SK-N-SH (cell line): Measurements from ENCODE around the gene DDX54. TPM values are rescaled to one million over a fixed set of nuclear protein-coding genes. Genes with fewer than 3 reads are reported as not detected.

Source experiments
- CTCF ChIA-PET: fragments of 300-600, 350-600 bp; formaldehyde crosslinking; extraction: SDS; loops from one replicate; lab custom pipeline; 2021; lab: Yijun Ruan, JAX
- POLR2A ChIA-PET: fragments of 350-600 bp; sonication (Branson Sonifier 250); formaldehyde crosslinking; extraction: SDS; loops from one replicate; lab custom pipeline; 2020; ENCODE audit warnings: antibody characterized with exemption, inconsistent platforms; lab: Yijun Ruan, JAX
- DNase-seq: peaks from one replicate; pipeline ENCODE4 v3.0.0; 2012
- H2AFZ ChIP-seq: fragments of 200-600 bp; sonication (generic); 2 replicates; pipeline ENCODE4 v1.8.1; 2016; ENCODE audit warnings: antibody characterized with exemption, mild to moderate bottlenecking, low read depth
- H3F3A ChIP-seq: fragments of 200-600 bp; sonication (generic); replicated peaks from 2 replicates; pipeline ENCODE3; 2016; ENCODE audit warnings: antibody characterized with exemption, mild to moderate bottlenecking; ENCODE audit not compliant: insufficient read depth
- H3K27ac ChIP-seq, 2 experiments: fragments of 200-500 bp in 1 of 2; fragments of 200-600 bp in 1 of 2; sonication (Bioruptor generic) in 1 of 2; sonication (generic), shearing (Covaris generic) in 1 of 2; 2 replicates each; pipeline versions ENCODE4 v1.5.1 to v1.6.1; 2014 to 2016; ENCODE audit warnings: low read depth in 2 of 2, inconsistent platforms in 1 of 2, low read length in 1 of 2, mild to moderate bottlenecking in 1 of 2, mixed read lengths in 1 of 2
- H3K27me3 ChIP-seq: fragments of 200-600 bp; sonication (generic), shearing (Covaris generic); 2 replicates; pipeline ENCODE4 v1.6.1; 2016; ENCODE audit warnings: mixed run types; ENCODE audit not compliant: insufficient read depth
- H3K36me3 ChIP-seq, 2 experiments: fragments of 200-500 bp in 1 of 2; fragments of 200-600 bp in 1 of 2; sonication (Bioruptor generic) in 1 of 2; sonication (generic) in 1 of 2; replicated peaks in 1 of 2; 2 replicates each; pipeline versions ENCODE3 to v1.5.1; 2014 to 2016; ENCODE audit warnings: low read length in 1 of 2, mild to moderate bottlenecking in 1 of 2; ENCODE audit not compliant: insufficient read depth in 2 of 2, control insufficient read depth in 1 of 2
- H3K4me1 ChIP-seq, 2 experiments: fragments of 200-500 bp in 1 of 2; fragments of 200-600 bp in 1 of 2; sonication (Bioruptor generic) in 1 of 2; sonication (generic), shearing (Covaris generic) in 1 of 2; 2 replicates each; pipeline versions ENCODE4 v1.5.1 to v1.6.1; 2014 to 2016; ENCODE audit warnings: low read depth in 1 of 2, low read length in 1 of 2, mixed run types in 1 of 2; ENCODE audit not compliant: insufficient read depth in 2 of 2, control insufficient read depth in 1 of 2
- H3K4me2 ChIP-seq: fragments of 200-600 bp; sonication (generic), shearing (Covaris generic); 2 replicates; pipeline ENCODE4 v1.6.1; 2017; ENCODE audit warnings: mixed run types
- H3K4me3 ChIP-seq, 2 experiments: fragments of 200-500 bp in 1 of 2; fragments of 200-600 bp in 1 of 2; sonication (Bioruptor generic) in 1 of 2; sonication (generic), shearing (Covaris generic) in 1 of 2; 2 replicates each; pipeline versions ENCODE4 v1.5.1 to v1.8.1; 2014 to 2016; ENCODE audit warnings: low read depth in 2 of 2, inconsistent platforms in 1 of 2, low read length in 1 of 2, mild to moderate bottlenecking in 1 of 2, mixed read lengths in 1 of 2, moderate library complexity in 1 of 2
- H3K79me2 ChIP-seq: fragments of 200-600 bp; sonication (generic); 2 replicates; pipeline ENCODE4 v1.8.1; 2017; ENCODE audit warnings: mild to moderate bottlenecking; ENCODE audit not compliant: insufficient read depth
- H3K9ac ChIP-seq: fragments of 200-600 bp; sonication (generic); 2 replicates; pipeline ENCODE4 v1.6.1; 2017; ENCODE audit warnings: mixed run types
- H3K9me2 ChIP-seq: fragments of 200-600 bp; sonication (generic); 2 replicates; pipeline ENCODE4 v1.6.1; 2017; ENCODE audit warnings: mixed run types
- H3K9me3 ChIP-seq: fragments of 200-600 bp; sonication (generic); 2 replicates; pipeline ENCODE4 v1.6.1; 2017; ENCODE audit warnings: mixed run types, mild to moderate bottlenecking, moderate library complexity
- H4K20me1 ChIP-seq: fragments of 200-600 bp; sonication (generic); 2 replicates; pipeline ENCODE4 v1.6.1; 2017; ENCODE audit warnings: mild to moderate bottlenecking, mixed run types; ENCODE audit not compliant: insufficient read depth
- CHD2 ChIP-seq: fragments of 150-350 bp; IDR thresholded peaks from 2 replicates; pipeline ENCODE4 v1.6.1; 2018; ENCODE audit warnings: low read length; ENCODE audit not compliant: partially characterized antibody
- ELF1 ChIP-seq: IDR thresholded peaks from 2 replicates; pipeline ENCODE4 v1.4.0; 2012
- FOSL2 ChIP-seq: IDR thresholded peaks from 2 replicates; pipeline ENCODE4 v1.4.0; 2012; ENCODE audit warnings: low read depth, mild to moderate bottlenecking, moderate library complexity, borderline replicate concordance
- FOXJ3 ChIP-seq: sonication (generic); formaldehyde crosslinking; IDR thresholded peaks from 2 replicates; pipeline ENCODE4 v1.5.1; 2020; ENCODE audit warnings: mild to moderate bottlenecking, missing genetic modification reagents
- FOXM1 ChIP-seq: IDR thresholded peaks from 2 replicates; pipeline ENCODE4 v1.4.0; 2012; ENCODE audit warnings: low read depth, mild to moderate bottlenecking
- RAD21 ChIP-seq: IDR thresholded peaks from 2 replicates; pipeline ENCODE4 v1.6.1; 2012; ENCODE audit warnings: mild to moderate bottlenecking, low read length
- RCOR1 ChIP-seq: fragments of 150-350 bp; IDR thresholded peaks from 2 replicates; pipeline ENCODE4 v1.6.1; 2017; ENCODE audit warnings: antibody characterized with exemption, low read length
- TAF1 ChIP-seq: IDR thresholded peaks from 2 replicates; pipeline ENCODE4 v1.6.1; 2012; ENCODE audit warnings: low read depth, mild to moderate bottlenecking, low read length, moderate library complexity, borderline replicate concordance
- USF1 ChIP-seq: IDR thresholded peaks from 2 replicates; pipeline ENCODE4 v1.4.0; 2012; ENCODE audit warnings: low read depth, borderline replicate concordance
- YY1 ChIP-seq: IDR thresholded peaks from 2 replicates; pipeline ENCODE4 v1.4.0; 2012; ENCODE audit warnings: low read depth, mild to moderate bottlenecking
- WGBS: methylation state at CpG from one replicate; pipeline ENCODE4 v1.1.6; 2017; ENCODE audit warnings: low lambda C conversion rate; 5-methylcytosine and 5-hydroxymethylcytosine counted together
- polyA plus RNA-seq, 3 experiments: library from polyadenylated mRNA; depleted of rRNA; stranded (reverse); fragments of >200 nt; gene quantifications; 2 replicates each; pipeline ENCODE4 v1.2.3, GENCODE V29; 2012

Gene DDX54
- polyA plus RNA-seq, 1 of the 3 experiments (the other 2 are of a cell fraction): 69.9 TPM

- DNase-seq: no peak
- CTCF ChIA-PET: interaction anchor here (1.4 to 1.6 kb wide), 2 partner anchors 15 to 33 kb away, joined by 3 to 4 read pairs; no protein-coding TSS in a partner anchor
- TF ChIP-seq FOSL2 (no peak), CHD2 (no peak)
- POLR2A ChIA-PET: interaction anchor here (0.6 kb wide), 1 partner anchor 34 kb away, joined by 3 read pairs; no protein-coding TSS in a partner anchor
- Histone ChIP-seq H4K20me1 (no peaks in the 10 kb centered on the region), H2AFZ (no peak overlapping the region), H3K9ac (no peak overlapping the region), H3K27ac (peak overlapping the region in 1 of 2 experiments; percentile 2; a peak in 1 of 4 replicates), H3K36me3 (peaks cover 4 to 8% of the 10 kb centered on the region in 2 experiments), H3K27me3 (no peaks in the 10 kb centered on the region), H3K4me2 (no peak overlapping the region), H3K9me3 (no peaks in the 10 kb centered on the region), H3K9me2 (no peaks in the 10 kb centered on the region), H3K4me3 (no peak overlapping the region), H3F3A (peaks cover 3% of the 10 kb centered on the region), H3K79me2 (no peaks in the 10 kb centered on the region), H3K4me1 (peaks cover 2 to 5% of the 10 kb centered on the region in 2 experiments; a peak in 2 of 4 replicates)
- WGBS: 97% methylated on average over 11 of the region's 15 CpGs
Measured at GRCh38 chr12:113230315-113231234, 45.3 kb upstream of the DDX54 start.

GRCh38 chr12:113228394-113229028, 43.2 kb upstream of the DDX54 start:
- WGBS: 87% methylated on average over 5 of the region's 5 CpGs
- no peak overlapping the region for H3K4me3 ChIP-seq
- no peaks in the 10 kb centered on the region for H3K9me3 ChIP-seq
- DNase-seq: no peak
- POLR2A ChIA-PET: no interaction called here
- no peak overlapping the region for H2AFZ ChIP-seq
- H4K20me1 ChIP-seq: no peaks in the 10 kb centered on the region
- peaks cover 2 to 8% of the 10 kb centered on the region in 2 experiments; a peak in 3 of 4 replicates for H3K4me1 ChIP-seq
- no peak overlapping the region for H3K4me2 ChIP-seq
- no peaks in the 10 kb centered on the region for H3K27me3 ChIP-seq
- TF ChIP-seq RCOR1: no peak
- no peak for TF ChIP-seq TAF1
- TF ChIP-seq YY1: no peak
- no peak for TF ChIP-seq FOXM1
- TF ChIP-seq ELF1: no peak
- TF ChIP-seq FOXJ3 (CRISPR knock-in tag): no peak
- no peak for TF ChIP-seq RAD21
- no peak for TF ChIP-seq USF1
- TF ChIP-seq, all 33 proteins: peak for 0
- peaks cover 4 to 8% of the 10 kb centered on the region in 2 experiments for H3K36me3 ChIP-seq
- no peaks in the 10 kb centered on the region for H3K9me2 ChIP-seq
- H3K27ac ChIP-seq: no peak overlapping the region
- CTCF ChIA-PET: no interaction called here
- H3F3A ChIP-seq: peaks cover 9% of the 10 kb centered on the region
- H3K79me2 ChIP-seq: peaks cover 8% of the 10 kb centered on the region; the same call in 1 of the 2 replicates
- H3K9ac ChIP-seq: no peak overlapping the region
